SKM-1 treated with dmso at 0.1 percent for 144 hours (cell line): Measurements from ENCODE around the gene BCAS3.

ENCODE experiments used
- DNase-seq: peaks from one replicate; lab custom pipeline; 2025; ENCODE audit not compliant: unreplicated experiment; lab: John Stamatoyannopoulos, UW

Gene BCAS3

GRCh38 chr17:61212655-61213054 is 535.0 kb downstream of the BCAS3 start:
- DNase-seq, result no peak

- no peak for DNase-seq
Observed at GRCh38 chr17:61214753-61215152, 537.1 kb downstream of the BCAS3 start.

GRCh38 chr17:61216066-61216465 is 538.4 kb downstream of the BCAS3 start:
- no peak for DNase-seq

GRCh38 chr17:61217878-61218437 is 540.3 kb downstream of the BCAS3 start:
- DNase-seq, result no peak

GRCh38 chr17:61218438-61218837 is 540.8 kb downstream of the BCAS3 start:
- no peak for DNase-seq

GRCh38 chr17:61219460-61219859 is 541.8 kb downstream of the BCAS3 start:
- DNase-seq, result no peak

GRCh38 chr17:61221181-61221580 is 543.5 kb downstream of the BCAS3 start:
- DNase-seq, result peak; percentile 27

- peak; percentile 46 for DNase-seq
Observed at GRCh38 chr17:61221597-61222471, 544.2 kb downstream of the BCAS3 start.

- DNase-seq, result no peak
Observed at GRCh38 chr17:61223725-61224124, 546.1 kb downstream of the BCAS3 start.

- no peak for DNase-seq
Observed at GRCh38 chr17:61225178-61225882, 547.7 kb downstream of the BCAS3 start.

- DNase-seq, result no peak
Observed at GRCh38 chr17:61227866-61228265, 550.2 kb downstream of the BCAS3 start.

- no peak for DNase-seq
Observed at GRCh38 chr17:61230461-61230860, 552.8 kb downstream of the BCAS3 start.

GRCh38 chr17:61230972-61231820 is 553.5 kb downstream of the BCAS3 start:
- DNase-seq, result no peak

- no peak for DNase-seq
Observed at GRCh38 chr17:61232871-61233270, 555.2 kb downstream of the BCAS3 start.

GRCh38 chr17:61233991-61234750 is 556.5 kb downstream of the BCAS3 start:
- peak; percentile 31 for DNase-seq

GRCh38 chr17:61235001-61235826 is 557.6 kb downstream of the BCAS3 start:
- no peak for DNase-seq

- no peak for DNase-seq
Observed at GRCh38 chr17:61235827-61236197, 558.2 kb downstream of the BCAS3 start.

GRCh38 chr17:61237275-61237674 is 559.6 kb downstream of the BCAS3 start:
- DNase-seq, result no peak

GRCh38 chr17:61238455-61238933 is 560.8 kb downstream of the BCAS3 start:
- DNase-seq, result no peak
